Measurements from ENCODE around the gene PAX3.

DNA sequence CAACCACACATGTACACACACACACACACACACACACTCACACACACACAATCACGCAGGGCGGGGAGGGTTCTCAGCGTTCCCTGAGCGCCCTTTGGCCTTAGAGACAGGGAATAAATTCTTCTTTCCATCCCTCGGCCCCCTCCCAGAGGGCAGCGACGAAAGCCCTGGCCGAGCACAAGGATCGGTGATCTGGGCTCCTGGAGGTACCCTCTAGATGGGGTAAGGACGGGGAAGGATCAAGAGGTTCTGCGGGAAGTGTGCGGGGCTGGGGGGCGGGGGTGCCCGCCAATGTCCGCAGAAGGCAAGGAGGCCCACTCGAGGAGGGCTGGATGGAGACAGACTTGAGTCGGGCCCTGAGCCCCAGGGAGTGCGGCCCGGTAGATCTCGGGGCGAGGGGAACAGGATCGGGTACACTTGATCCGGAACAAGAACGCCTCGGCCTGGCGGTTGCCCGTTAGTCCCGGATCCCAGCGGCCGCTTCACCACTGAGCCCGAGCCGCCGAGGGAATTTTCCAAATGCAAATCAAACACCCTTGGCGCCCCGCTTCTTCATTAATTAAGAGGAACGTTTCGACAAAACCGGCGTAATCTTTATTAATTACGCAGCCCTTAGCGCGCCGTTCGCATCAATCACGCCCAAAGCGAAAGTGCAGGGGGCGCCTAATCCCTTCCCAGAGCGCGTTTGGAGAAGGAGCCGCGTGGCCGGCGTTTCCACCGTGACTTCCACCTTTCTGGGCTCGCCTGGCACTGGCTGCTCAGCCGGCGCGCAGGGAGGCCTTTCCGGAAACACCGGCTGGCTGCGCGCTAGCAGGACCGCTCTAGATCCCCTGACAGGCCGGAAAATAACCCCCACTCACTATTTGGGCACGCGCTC lies 7.0 kb upstream of the PAX3 start:
- TF ChIP-seq, protein P1, sequence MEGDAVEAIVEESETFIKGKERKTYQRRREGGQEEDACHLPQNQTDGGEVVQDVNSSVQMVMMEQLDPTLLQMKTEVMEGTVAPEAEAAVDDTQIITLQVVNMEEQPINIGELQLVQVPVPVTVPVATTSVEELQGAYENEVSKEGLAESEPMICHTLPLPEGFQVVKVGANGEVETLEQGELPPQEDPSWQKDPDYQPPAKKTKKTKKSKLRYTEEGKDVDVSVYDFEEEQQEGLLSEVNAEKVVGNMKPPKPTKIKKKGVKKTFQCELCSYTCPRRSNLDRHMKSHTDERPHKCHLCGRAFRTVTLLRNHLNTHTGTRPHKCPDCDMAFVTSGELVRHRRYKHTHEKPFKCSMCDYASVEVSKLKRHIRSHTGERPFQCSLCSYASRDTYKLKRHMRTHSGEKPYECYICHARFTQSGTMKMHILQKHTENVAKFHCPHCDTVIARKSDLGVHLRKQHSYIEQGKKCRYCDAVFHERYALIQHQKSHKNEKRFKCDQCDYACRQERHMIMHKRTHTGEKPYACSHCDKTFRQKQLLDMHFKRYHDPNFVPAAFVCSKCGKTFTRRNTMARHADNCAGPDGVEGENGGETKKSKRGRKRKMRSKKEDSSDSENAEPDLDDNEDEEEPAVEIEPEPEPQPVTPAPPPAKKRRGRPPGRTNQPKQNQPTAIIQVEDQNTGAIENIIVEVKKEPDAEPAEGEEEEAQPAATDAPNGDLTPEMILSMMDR (IDR thresholded peaks at IDR 0.05): no peak
- TF ChIP-seq POLR2AphosphoS5 (IDR thresholded peaks at IDR 0.05): no peak
- TF ChIP-seq POLR2A (IDR thresholded peaks at IDR 0.05): no peak

Measured in prostate gland (tissue), 2 donors.